Transverse colon (tissue), 4 donors: Measurements from ENCODE around the gene ALKBH7. TPM values are rescaled to one million over a fixed set of nuclear protein-coding genes. Genes with fewer than 3 reads are reported as not detected.

Experiments
- DNase-seq: peaks from one replicate; pipeline ENCODE4 v3.0.0-alpha.2; 2019
- H3K27ac ChIP-seq, 4 donors: fragments of 200-600 bp; sonication (generic); 2 replicates each; pipeline ENCODE4 v1.5.1; 2016 to 2018; ENCODE audit warnings: inconsistent platforms in 4 of 4
- H3K27me3 ChIP-seq: fragments of 200-600 bp; sonication (generic); 2 replicates; pipeline ENCODE4 v1.5.1; 2017; ENCODE audit warnings: inconsistent platforms
- H3K36me3 ChIP-seq, 4 donors: fragments of 200-600 bp; sonication (generic); 2 replicates each; pipeline ENCODE4 v1.5.1; 2017 to 2019; ENCODE audit warnings: inconsistent platforms in 4 of 4
- H3K4me1 ChIP-seq, 4 donors: fragments of 200-600 bp; sonication (generic); 2 replicates each; pipeline ENCODE4 v1.5.1; 2017 to 2020; ENCODE audit warnings: inconsistent platforms in 4 of 4
- H3K4me3 ChIP-seq, 4 donors: fragments of 200-600 bp; sonication (generic); 1 replicate in 1 of 4; 2 replicates in 3 of 4; pipeline versions ENCODE4 v1.5.1 to v1.6.1; 2017 to 2019; ENCODE audit warnings: inconsistent platforms in 4 of 4
- H3K9me3 ChIP-seq, 2 donors: fragments of 200-600 bp; sonication (generic); 2 replicates each; pipeline ENCODE4 v1.5.1; 2017 to 2019; ENCODE audit warnings: inconsistent platforms in 2 of 2
- CTCF ChIP-seq, 5 experiments: fragments of 200-600 bp in 3 of 5; fragments of 450-650 bp in 2 of 5; sonication (generic) in 3 of 5; IDR thresholded peaks; 1 replicate in 2 of 5; 2 replicates in 3 of 5; pipeline ENCODE4 v1.5.1; 2016 to 2017; ENCODE audit warnings: antibody characterized with exemption in 5 of 5, inconsistent platforms in 3 of 5, mild to moderate bottlenecking in 2 of 5, moderate library complexity in 1 of 5
- EP300 ChIP-seq: sonication (generic); formaldehyde crosslinking; IDR thresholded peaks from one replicate; pipeline ENCODE4 v1.6.1; 2017; ENCODE audit warnings: antibody characterized with exemption, low read depth
- POLR2A ChIP-seq: fragments of 450-650 bp; IDR thresholded peaks from one replicate; pipeline ENCODE4 v1.6.1; 2016; ENCODE audit warnings: antibody characterized with exemption, mild to moderate bottlenecking, moderate library complexity
- POLR2AphosphoS5 ChIP-seq, 3 donors: sonication (generic); formaldehyde crosslinking; IDR thresholded peaks; one replicate each; pipeline ENCODE4 v1.6.1; 2016; ENCODE audit warnings: antibody characterized with exemption in 3 of 3
- whole genome bisulfite sequencing, 2 donors: methylation state at CpG; one replicate each; pipeline ENCODE4 v1.1.5; 2018; ENCODE audit warnings: low coverage in 1 of 2; 5-methylcytosine and 5-hydroxymethylcytosine counted together
- in situ Hi-C, 4 donors: fragments of 200-750 bp; cut with MboI; loops; one replicate each; pipeline versions ENCODE4 v1.15.0 to v1.15.1; 2017; ENCODE audit warnings: low sequenced_read_pairs in 3 of 4, low pct_ligation_motif_present in 1 of 4, low pct_unique_long_range_greater_than_20kb in 1 of 4
- intact Hi-C: fragments of 100-400 bp; cut with DNase I; formaldehyde crosslinking; loops from one replicate; pipeline ENCODE4 v1.15.1; 2023; ENCODE audit warnings: low total_unique reads
- total RNA-seq, 4 donors: library from RNA; depleted of rRNA; stranded (reverse); fragments of >200 nt; gene quantifications; one replicate each; pipeline ENCODE4 v1.1.0, GENCODE V29; 2016

Gene ALKBH7
- total RNA-seq, 4 donors from 2014 or later: 135 to 188 (median 158) TPM

GRCh38 chr19:6378041-6378440 is 5.4 kb downstream of the ALKBH7 start:
- H3K4me3 ChIP-seq: no peak overlapping the region
- TF ChIP-seq POLR2AphosphoS5 (IDR thresholded peaks at IDR 0.05) (no peak), POLR2A (no peak), EP300 (no peak), CTCF (IDR thresholded peaks at IDR 0.05) (no peak)
- peak overlapping the region in 2 of 4 donors; percentile 12 to 33 for H3K27ac ChIP-seq
- intact Hi-C loops: no loop called here
- 54 to 74% methylated on average over 4 to 6 of the region's 6 CpGs for WGBS, 2 donors
- peaks cover 5 to 10% (median 7%) of the 10 kb centered on the region in 4 donors for H3K4me1 ChIP-seq
- H3K9me3 ChIP-seq: no peaks in the 10 kb centered on the region
- in situ Hi-C loops: no loop called here
- no peak for DNase-seq
- peaks cover 0 to 34% (median 16%) of the 10 kb centered on the region in 4 donors for H3K36me3 ChIP-seq
- no peaks in the 10 kb centered on the region for H3K27me3 ChIP-seq

- intact Hi-C loops (no loop called here), in situ Hi-C loops (no loop called here)
- TF ChIP-seq POLR2AphosphoS5 (IDR thresholded peaks at IDR 0.05) (no peak), EP300 (no peak), POLR2A (no peak), CTCF (IDR thresholded peaks at IDR 0.05) (no peak)
- no peak overlapping the region for H3K27ac ChIP-seq
- H3K9me3 ChIP-seq: no peaks in the 10 kb centered on the region
- peaks cover 5 to 9% (median 7%) of the 10 kb centered on the region in 4 donors for H3K4me1 ChIP-seq
- peaks cover 0 to 37% (median 18%) of the 10 kb centered on the region in 4 donors for H3K36me3 ChIP-seq
- no peak overlapping the region for H3K4me3 ChIP-seq
- DNase-seq: no peak
- no peaks in the 10 kb centered on the region for H3K27me3 ChIP-seq
- 78% methylated on average over 9 of the region's 9 CpGs; no CpG with 5 or more reads in 1 of the 2 donors for WGBS, 2 donors
Measured at GRCh38 chr19:6378486-6378885, 5.9 kb downstream of the ALKBH7 start.

GRCh38 chr19:6379744-6380143 is 7.2 kb downstream of the ALKBH7 start:
- WGBS, 2 donors: 100% methylated on average over 3 of the region's 3 CpGs; no CpG with 5 or more reads in 1 of the 2 donors
- peaks cover 0 to 37% (median 18%) of the 10 kb centered on the region in 4 donors for H3K36me3 ChIP-seq
- in situ Hi-C loops: no loop called here

GRCh38 chr19:6381030-6381750 is 8.6 kb downstream of the ALKBH7 start:
- Histone ChIP-seq H3K4me3 (no peak overlapping the region), H3K36me3 (peaks cover 0 to 44% (median 20%) of the 10 kb centered on the region in 4 donors), H3K4me1 (no peaks in the 10 kb centered on the region), H3K27ac (no peak overlapping the region), H3K27me3 (no peaks in the 10 kb centered on the region), H3K9me3 (no peaks in the 10 kb centered on the region)
- TF ChIP-seq POLR2A (no peak), EP300 (no peak), POLR2AphosphoS5 (IDR thresholded peaks at IDR 0.05) (no peak), CTCF (IDR thresholded peaks at IDR 0.05) (no peak)
- DNase-seq: no peak
- WGBS, 2 donors: 97% methylated on average over 15 to 40 of the region's 40 CpGs
- intact Hi-C loops (no loop called here), in situ Hi-C loops (no loop called here)

More at GRCh38 chr19:6379744-6380143, 7.2 kb downstream of the ALKBH7 start:
- H3K4me3 ChIP-seq: no peak overlapping the region
- H3K27ac ChIP-seq: no peak overlapping the region
- no peaks in the 10 kb centered on the region for H3K4me1 ChIP-seq
- H3K9me3 ChIP-seq: no peaks in the 10 kb centered on the region
- H3K27me3 ChIP-seq: no peaks in the 10 kb centered on the region
- intact Hi-C loops: no loop called here
- TF ChIP-seq POLR2AphosphoS5 (IDR thresholded peaks at IDR 0.05) (no peak), POLR2A (no peak), EP300 (no peak), CTCF (IDR thresholded peaks at IDR 0.05) (no peak)
- DNase-seq: no peak
